ENCODE data around the gene ENPEP. TPM values are rescaled to one million over a fixed set of nuclear protein-coding genes. Genes with fewer than 3 reads are reported as not detected.

The ENPEP gene
- total and polyA plus RNA-seq, 9 of the 15 experiments (the other 6 are each of a cell fraction or from before 2014, with no cell fraction given), result 0.01 TPM; not detected in 7

- Histone ChIP-seq H3K27ac (ENCODE audit: extremely low read depth, low read depth, low read length) (no peak overlapping the region), H4K20me1 (replicated peaks; ENCODE audit: control insufficient read depth, insufficient read depth, low read length) (no peaks in the 10 kb centered on the region), H3K9me1 (ENCODE audit: control insufficient read depth, insufficient read depth, low read length) (no peaks in the 10 kb centered on the region), H3K4me3 (no peak overlapping the region), H2AFZ (ENCODE audit: low read depth, low read length) (no peak overlapping the region), H3K4me1 (replicated peaks in 1 of 2; ENCODE audit: control insufficient read depth in 2 of 2, insufficient read depth in 2 of 2, low read length in 2 of 2) (no peaks in the 10 kb centered on the region), H3K9me3 (replicated peaks; ENCODE audit: control insufficient read depth, insufficient read depth, low read depth, low read length) (no peaks in the 10 kb centered on the region), H3K9ac (ENCODE audit: insufficient read depth in 1 of 2, low read depth in 2 of 2, low read length in 2 of 2) (no peak overlapping the region), H3K4me2 (ENCODE audit: insufficient read depth, low read length) (no peak overlapping the region), H3K36me3 (ENCODE audit: control insufficient read depth, insufficient read depth, low read length) (no peaks in the 10 kb centered on the region), H3K27me3 (ENCODE audit: control insufficient read depth in 2 of 2, insufficient read depth in 2 of 2, low read length in 2 of 2) (no peaks in the 10 kb centered on the region), H3K79me2 (ENCODE audit: control insufficient read depth, insufficient read depth, low read length) (no peaks in the 10 kb centered on the region)
- intact Hi-C loops (cut with micrococcal nuclease), result loop anchor here (10.0 kb wide), 1 partner anchor 298 kb away; no protein-coding TSS in a partner anchor
- POLR2A ChIA-PET, result no interaction called here
- FAIRE-seq (no peak), ATAC-seq (no peak), DNase-seq (ENCODE audit: extremely low read depth in 1 of 4, low spot score in 3 of 4) (no peak)
- TF ChIP-seq MXI1 (IDR thresholded peaks at IDR 0.05; ENCODE audit: low read depth, low read length) (no peak), ATF3 (IDR thresholded peaks at IDR 0.05) (peak; percentile 53), ATF3 (CRISPR knock-in tag; conservative IDR thresholded peaks at IDR 0.05) (no peak), NFIC (IDR thresholded peaks at IDR 0.05) (peak; percentile 75)
- no TSS peak for BruUV-seq (replicated peaks)
- in situ Hi-C loops (cut with MboI), result loop anchor here (25.0 kb wide), 1 partner anchor 1101 kb away; no protein-coding TSS in a partner anchor
- CTCF ChIA-PET (ENCODE audit: low intra/inter-chr PET ratio), result interaction anchor here (0.6 to 10.9 kb wide), 2 partner anchors 162 to 510 kb away, joined by 3 to 252 read pairs; no protein-coding TSS in a partner anchor
- 2% methylated on average over 3 of the region's 3 CpGs for WGBS (ENCODE audit: insufficient coverage, low coverage, missing lambda C conversion rate)
These were observed 36.9 kb downstream of the ENPEP start for GRCh38 chr4:110512901-110513300.

- Histone ChIP-seq H3K4me1 (replicated peaks in 1 of 2; ENCODE audit: control insufficient read depth in 2 of 2, insufficient read depth in 2 of 2, low read length in 2 of 2) (no peaks in the 10 kb centered on the region), H2AFZ (ENCODE audit: low read depth, low read length) (no peak overlapping the region), H3K9ac (ENCODE audit: insufficient read depth in 1 of 2, low read depth in 2 of 2, low read length in 2 of 2) (no peak overlapping the region), H4K20me1 (replicated peaks; ENCODE audit: control insufficient read depth, insufficient read depth, low read length) (no peaks in the 10 kb centered on the region), H3K79me2 (ENCODE audit: control insufficient read depth, insufficient read depth, low read length) (no peaks in the 10 kb centered on the region), H3K27ac (ENCODE audit: extremely low read depth, low read depth, low read length) (no peak overlapping the region), H3K9me1 (ENCODE audit: control insufficient read depth, insufficient read depth, low read length) (no peaks in the 10 kb centered on the region), H3K27me3 (ENCODE audit: control insufficient read depth in 2 of 2, insufficient read depth in 2 of 2, low read length in 2 of 2) (no peaks in the 10 kb centered on the region), H3K36me3 (ENCODE audit: control insufficient read depth, insufficient read depth, low read length) (no peaks in the 10 kb centered on the region), H3K4me2 (ENCODE audit: insufficient read depth, low read length) (no peak overlapping the region), H3K9me3 (replicated peaks; ENCODE audit: control insufficient read depth, insufficient read depth, low read depth, low read length) (no peaks in the 10 kb centered on the region), H3K4me3 (no peak overlapping the region)
- intact Hi-C loops (cut with micrococcal nuclease) (loop anchor here (2.0 to 10.0 kb wide), 3 partner anchors 300 to 1516 kb away; no protein-coding TSS in a partner anchor), in situ Hi-C loops (cut with MboI) (loop anchor here (5.0 to 25.0 kb wide), 2 partner anchors 518 to 1103 kb away; no protein-coding TSS in a partner anchor)
- ATAC-seq, result no peak
- DNase-seq (ENCODE audit: extremely low read depth in 1 of 4, low spot score in 3 of 4), result peak; percentile 17 to 21 (median 19)
- ChIA-PET CTCF (ENCODE audit: low intra/inter-chr PET ratio) (interaction anchor here (0.7 to 10.9 kb wide), 4 partner anchors 171 to 1093 kb away, joined by 4 to 252 read pairs (median 6); no protein-coding TSS in a partner anchor), POLR2A (no interaction called here)
- FAIRE-seq, result peak; percentile 67
- no TSS peak for BruUV-seq (replicated peaks)
- TF ChIP-seq REST (IDR thresholded peaks at IDR 0.05; ENCODE audit: borderline replicate concordance), result peak; percentile 20; the same call in 1 of the 2 replicates
- no peak for TF ChIP-seq REST (CRISPR knock-in tag; IDR thresholded peaks at IDR 0.05; ENCODE audit: low read depth)
These were observed 39.0 kb downstream of the ENPEP start for GRCh38 chr4:110514889-110515479.

All from K562 (cell line).